Epithelial cell of esophagus (primary cell): Measurements from ENCODE around the gene GAREM1.
"Not testable (repeated sequence)": the region's sequence is repeated elsewhere in the genome, so short reads cannot be mapped to it uniquely, and the experiment has no call there.

Experiments used
- DNase-seq: peaks from one replicate; pipeline ENCODE4 v3.0.0; 2010; ENCODE audit warnings: low read depth
- H3K4me3 ChIP-seq: 2 replicates; pipeline ENCODE4 v1.5.1; 2011; ENCODE audit warnings: mild to moderate bottlenecking, low read length, control low read depth
- TF ChIP-seq, protein P1 (sequence below): IDR thresholded peaks from 2 replicates; pipeline ENCODE4 v1.5.1; 2011; ENCODE audit warnings: low read depth, mild to moderate bottlenecking, low read length, control low read depth, inconsistent platforms; ENCODE audit not compliant: insufficient read depth; ENCODE audit errors: missing control alignments

GAREM1 gene

DNA sequence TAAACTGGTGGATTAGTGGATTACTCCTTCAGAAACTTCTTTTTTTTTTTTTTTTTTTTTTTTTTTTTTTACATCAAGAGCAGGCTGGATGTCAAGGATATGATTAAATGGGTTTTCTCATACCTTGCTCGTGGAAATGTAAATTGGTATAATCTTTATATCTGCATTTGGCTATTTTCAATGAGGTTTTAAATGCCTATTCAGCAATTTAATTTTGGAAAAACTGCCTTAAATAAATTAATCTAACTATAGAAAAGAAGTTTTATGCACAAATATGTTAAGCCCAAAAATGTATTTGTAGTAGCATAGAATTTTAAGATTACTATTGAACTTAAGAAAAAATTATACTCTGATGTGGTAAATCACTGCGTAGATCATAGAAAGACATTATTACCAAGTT lies 11.4 kb upstream of the GAREM1 start:
- TF ChIP-seq, protein P1, sequence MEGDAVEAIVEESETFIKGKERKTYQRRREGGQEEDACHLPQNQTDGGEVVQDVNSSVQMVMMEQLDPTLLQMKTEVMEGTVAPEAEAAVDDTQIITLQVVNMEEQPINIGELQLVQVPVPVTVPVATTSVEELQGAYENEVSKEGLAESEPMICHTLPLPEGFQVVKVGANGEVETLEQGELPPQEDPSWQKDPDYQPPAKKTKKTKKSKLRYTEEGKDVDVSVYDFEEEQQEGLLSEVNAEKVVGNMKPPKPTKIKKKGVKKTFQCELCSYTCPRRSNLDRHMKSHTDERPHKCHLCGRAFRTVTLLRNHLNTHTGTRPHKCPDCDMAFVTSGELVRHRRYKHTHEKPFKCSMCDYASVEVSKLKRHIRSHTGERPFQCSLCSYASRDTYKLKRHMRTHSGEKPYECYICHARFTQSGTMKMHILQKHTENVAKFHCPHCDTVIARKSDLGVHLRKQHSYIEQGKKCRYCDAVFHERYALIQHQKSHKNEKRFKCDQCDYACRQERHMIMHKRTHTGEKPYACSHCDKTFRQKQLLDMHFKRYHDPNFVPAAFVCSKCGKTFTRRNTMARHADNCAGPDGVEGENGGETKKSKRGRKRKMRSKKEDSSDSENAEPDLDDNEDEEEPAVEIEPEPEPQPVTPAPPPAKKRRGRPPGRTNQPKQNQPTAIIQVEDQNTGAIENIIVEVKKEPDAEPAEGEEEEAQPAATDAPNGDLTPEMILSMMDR = no peak
- no peak overlapping the region for H3K4me3 ChIP-seq
- DNase-seq = no peak

DNA sequence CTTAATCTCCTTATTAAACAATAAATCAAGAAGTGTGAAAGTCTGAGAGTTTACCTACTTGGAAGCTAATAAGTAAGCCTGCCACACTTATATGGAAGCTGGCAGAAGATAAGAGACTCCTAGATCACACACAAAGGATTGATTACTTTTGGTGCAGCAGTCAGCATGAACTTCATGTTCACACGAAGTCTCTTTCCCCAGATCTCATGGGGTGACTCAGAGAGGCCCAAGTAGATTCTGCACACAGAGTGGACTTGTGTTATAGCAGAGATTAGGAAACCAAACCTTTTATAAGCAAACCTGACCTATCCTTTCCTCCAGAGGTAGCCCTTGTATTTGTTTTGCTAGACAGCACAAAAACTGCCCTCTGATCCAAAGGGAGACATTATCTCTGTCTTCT lies 9.9 kb upstream of the GAREM1 start:
- H3K4me3 ChIP-seq = no peak overlapping the region
- TF ChIP-seq, protein P1 = no peak
- DNase-seq = peak; percentile 11

DNA sequence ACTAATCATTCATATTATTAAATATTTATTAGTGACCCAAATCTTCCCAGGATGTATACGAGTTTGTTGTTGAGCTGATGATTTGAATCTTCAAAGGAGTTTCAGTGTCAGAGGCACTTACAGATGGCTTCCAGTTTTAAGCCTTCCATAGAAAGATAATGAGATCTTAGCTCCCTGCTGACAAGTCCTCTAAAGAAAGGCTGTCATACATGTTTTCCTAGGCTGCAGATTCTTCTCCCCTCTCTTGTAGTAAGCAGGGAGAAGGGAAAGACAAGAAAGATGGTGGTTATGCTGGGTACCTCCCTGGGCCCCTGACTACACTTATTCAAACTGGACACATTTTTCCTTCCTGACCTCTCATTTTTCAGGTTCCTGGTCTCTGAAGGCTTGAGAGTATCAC lies 8.1 kb upstream of the GAREM1 start:
- no peak overlapping the region for H3K4me3 ChIP-seq
- TF ChIP-seq, protein P1 = no peak
- no peak for DNase-seq

DNA sequence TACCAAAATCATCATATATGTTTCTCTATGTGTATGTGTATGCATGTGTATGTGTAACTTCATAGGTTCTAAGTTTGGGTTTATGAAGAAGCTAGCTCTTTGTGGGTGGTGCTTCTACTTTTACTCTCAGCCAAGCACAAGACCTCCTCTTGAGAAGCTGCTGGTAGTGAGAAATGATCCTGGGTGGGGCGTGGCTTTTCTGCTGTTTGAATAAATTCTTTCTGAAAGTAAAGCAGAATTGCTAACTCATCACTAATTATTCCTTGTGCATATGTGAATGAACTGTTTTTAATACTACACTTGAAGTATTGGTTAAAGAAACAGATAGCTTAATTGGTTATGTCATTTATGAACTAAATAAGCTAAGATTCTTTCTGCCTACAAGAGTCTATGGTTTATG lies 7.6 kb upstream of the GAREM1 start:
- TF ChIP-seq, protein P1 = no peak
- no peak for DNase-seq
- no peak overlapping the region for H3K4me3 ChIP-seq

DNA sequence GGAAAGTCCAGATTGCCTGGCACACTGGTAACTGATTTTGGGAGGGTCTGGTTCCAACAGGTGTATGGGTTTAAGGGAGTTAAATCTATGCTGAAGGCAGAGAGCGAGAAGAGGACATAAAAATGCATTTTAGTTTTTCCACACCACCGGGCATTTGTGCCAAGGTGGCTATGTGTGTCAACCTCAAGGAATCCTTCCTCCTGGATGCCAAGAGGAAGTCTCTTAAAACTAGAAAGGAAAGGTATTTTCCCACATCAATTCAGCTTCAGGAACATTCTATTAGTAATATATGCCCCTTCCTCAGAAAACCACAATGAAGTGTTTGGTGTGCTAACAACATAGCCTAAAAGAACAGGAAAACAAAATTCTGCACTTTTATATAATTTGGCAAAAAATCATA lies 5.4 kb upstream of the GAREM1 start:
- TF ChIP-seq, protein P1 = no peak
- H3K4me3 ChIP-seq = no peak overlapping the region
- DNase-seq = no peak

DNA sequence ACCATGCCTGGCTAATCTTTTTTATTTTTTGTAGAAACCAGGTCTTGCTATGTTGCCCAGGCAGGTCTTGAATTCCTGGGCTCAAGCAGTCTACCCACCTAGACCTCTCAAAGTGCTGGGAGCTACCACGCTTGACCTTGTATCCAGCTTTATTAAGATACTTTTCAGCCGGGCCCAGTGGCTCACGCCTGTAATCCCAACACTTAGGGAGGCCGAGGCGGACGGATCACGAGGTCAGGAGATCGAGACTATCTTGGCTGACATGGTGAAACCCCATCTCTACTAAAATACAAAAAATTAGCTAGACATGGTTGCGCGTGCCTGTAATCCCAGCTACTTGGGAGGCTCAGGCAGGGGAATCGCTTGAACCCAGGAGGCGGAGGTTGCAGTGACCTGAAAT lies 4.4 kb upstream of the GAREM1 start:
- not testable (repeated sequence) for H3K4me3 ChIP-seq, DNase-seq

DNA sequence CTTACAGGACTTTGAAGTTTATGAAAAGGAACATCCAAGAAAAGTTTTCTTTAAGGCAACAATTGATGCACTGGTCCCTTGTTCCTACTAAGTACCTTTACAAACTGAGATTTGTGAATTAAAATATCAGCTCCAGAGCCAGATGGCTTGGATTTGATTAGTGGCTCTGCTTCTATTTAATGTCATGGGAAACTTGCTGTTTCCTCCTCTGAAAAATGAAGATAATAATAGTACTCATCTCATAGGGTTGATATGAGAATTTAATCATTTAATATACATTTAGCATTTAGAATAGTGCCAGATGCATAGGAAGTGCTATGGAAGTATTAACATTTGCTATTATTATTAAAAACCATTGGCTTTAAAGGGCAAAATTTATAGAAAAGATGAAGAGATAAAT lies 2.6 kb upstream of the GAREM1 start:
- TF ChIP-seq, protein P1 = no peak
- no peak for DNase-seq

DNA sequence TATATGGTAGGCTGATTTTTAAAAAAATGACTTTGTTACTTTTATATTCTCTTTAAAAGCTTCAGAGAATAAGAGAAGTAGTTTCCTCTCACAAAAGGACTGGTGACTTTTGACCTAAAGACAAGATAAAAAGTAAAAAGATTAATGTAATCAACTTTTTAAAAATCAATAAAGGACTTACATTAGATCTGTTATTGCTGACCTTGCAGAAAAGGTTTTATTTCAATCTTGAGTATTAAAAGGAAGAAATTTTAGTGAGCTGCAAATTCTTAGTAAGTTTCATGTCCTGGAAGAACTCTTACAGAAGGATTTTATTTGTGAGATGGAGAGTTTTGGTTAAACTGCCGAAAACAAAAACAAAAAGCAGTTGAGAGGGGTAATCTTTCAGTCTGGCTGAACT lies 2.2 kb upstream of the GAREM1 start:
- H3K4me3 ChIP-seq = no peak overlapping the region
- TF ChIP-seq, protein P1 = no peak
- DNase-seq = no peak

More for the DNA sequence above, 2.6 kb upstream of the GAREM1 start:
- no peak overlapping the region for H3K4me3 ChIP-seq
